GM12865 (cell line): ENCODE results near the gene ARHGAP24.

Experiments used
- DNase-seq: peaks from one replicate; pipeline ENCODE4 v3.0.0; 2010; ENCODE audit warnings: low read depth
- H3K4me3 ChIP-seq: 2 replicates; pipeline ENCODE4 v1.5.1; 2011; ENCODE audit warnings: mild to moderate bottlenecking, low read depth, low read length, control low read depth
- TF ChIP-seq, protein P1 (sequence below): IDR thresholded peaks from 2 replicates; pipeline ENCODE4 v1.5.1; 2011; ENCODE audit warnings: low read length, control low read depth, low read depth, inconsistent platforms; ENCODE audit not compliant: insufficient read depth; ENCODE audit errors: missing control alignments

ARHGAP24 gene

DNA sequence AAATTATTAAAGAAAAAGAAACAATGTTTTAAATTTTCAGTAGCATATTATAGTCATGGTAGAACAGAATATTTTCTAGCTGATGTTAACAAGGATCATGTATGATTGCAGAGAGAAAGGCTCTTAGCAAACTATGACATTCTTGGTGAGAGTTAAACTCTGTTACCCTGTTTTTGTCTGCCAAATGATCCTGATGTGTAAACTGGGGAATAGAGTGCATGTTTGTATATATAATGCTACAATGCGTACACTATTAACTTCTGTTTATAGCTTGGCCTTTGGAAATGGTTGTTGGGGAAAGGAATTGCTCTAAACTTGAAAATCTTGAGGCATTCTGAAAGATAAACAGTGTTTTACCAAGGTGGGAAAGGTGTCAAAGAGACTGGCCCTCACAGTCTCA, 292.7 kb downstream of the ARHGAP24 start:
- TF ChIP-seq, protein P1, sequence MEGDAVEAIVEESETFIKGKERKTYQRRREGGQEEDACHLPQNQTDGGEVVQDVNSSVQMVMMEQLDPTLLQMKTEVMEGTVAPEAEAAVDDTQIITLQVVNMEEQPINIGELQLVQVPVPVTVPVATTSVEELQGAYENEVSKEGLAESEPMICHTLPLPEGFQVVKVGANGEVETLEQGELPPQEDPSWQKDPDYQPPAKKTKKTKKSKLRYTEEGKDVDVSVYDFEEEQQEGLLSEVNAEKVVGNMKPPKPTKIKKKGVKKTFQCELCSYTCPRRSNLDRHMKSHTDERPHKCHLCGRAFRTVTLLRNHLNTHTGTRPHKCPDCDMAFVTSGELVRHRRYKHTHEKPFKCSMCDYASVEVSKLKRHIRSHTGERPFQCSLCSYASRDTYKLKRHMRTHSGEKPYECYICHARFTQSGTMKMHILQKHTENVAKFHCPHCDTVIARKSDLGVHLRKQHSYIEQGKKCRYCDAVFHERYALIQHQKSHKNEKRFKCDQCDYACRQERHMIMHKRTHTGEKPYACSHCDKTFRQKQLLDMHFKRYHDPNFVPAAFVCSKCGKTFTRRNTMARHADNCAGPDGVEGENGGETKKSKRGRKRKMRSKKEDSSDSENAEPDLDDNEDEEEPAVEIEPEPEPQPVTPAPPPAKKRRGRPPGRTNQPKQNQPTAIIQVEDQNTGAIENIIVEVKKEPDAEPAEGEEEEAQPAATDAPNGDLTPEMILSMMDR, result no peak
- no peak overlapping the region for H3K4me3 ChIP-seq
- no peak for DNase-seq

DNA sequence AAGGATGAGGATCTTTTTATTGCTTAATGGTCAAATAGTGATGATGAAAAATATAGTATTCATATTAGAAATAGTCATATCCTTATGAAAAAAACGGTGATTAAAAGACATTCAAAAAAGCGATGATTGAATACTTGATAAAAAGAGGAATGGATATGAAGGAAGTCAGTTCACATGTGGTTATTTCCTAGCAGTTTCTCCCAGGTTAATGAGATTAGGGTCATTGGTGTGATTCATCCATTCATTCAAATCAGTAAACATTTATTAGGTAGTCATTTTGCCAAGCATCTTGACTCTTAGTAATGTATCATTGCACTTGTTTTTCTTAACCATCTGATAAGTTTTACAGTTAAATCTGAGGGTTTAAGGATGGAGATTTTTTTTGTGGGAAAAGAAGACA, 294.1 kb downstream of the ARHGAP24 start:
- TF ChIP-seq, protein P1, result no peak
- no peak for DNase-seq

DNA sequence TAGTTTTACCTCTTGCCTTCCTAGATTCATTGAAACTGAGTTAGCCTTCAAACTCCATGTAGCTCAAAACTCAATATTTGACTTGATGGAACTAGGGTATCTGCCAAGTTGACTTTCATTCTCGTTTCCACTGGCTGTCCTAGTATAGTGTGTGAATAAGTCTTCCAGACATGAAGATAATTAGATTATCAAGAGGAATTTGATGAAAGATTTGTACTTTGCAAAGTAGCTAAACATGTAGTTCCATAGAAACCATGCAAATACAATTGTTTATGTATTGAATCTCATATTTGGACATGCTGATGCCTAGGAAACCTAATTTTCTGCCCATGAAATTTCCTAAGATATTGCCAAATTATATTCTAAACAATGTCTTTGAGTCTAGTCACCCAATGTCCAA, 297.5 kb downstream of the ARHGAP24 start:
- DNase-seq, result no peak
- TF ChIP-seq, protein P1, result no peak
- H3K4me3 ChIP-seq, result no peak overlapping the region

More for the DNA sequence above, 294.1 kb downstream of the ARHGAP24 start:
- H3K4me3 ChIP-seq, result no peak overlapping the region

DNA sequence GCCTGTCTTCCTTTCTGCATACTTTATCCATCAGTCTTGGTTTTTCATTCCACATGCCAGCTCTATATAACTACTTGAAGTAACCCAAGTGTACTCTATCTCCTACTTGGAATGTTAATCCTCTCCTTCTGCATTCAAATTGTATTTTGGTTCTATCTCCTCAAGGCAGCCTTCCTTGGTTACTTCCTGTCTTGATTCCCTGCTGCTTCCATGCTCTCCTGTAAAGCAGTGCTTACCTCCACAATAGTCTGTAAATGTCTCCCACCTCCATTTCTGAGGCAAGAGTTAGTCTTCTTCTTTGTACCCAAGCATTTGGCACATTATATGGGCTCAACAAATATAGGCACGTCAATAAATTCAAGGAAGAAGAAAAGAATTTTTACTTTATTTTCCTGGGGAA, 298.4 kb downstream of the ARHGAP24 start:
- DNase-seq, result no peak
- no peak overlapping the region for H3K4me3 ChIP-seq
- TF ChIP-seq, protein P1, result no peak

DNA sequence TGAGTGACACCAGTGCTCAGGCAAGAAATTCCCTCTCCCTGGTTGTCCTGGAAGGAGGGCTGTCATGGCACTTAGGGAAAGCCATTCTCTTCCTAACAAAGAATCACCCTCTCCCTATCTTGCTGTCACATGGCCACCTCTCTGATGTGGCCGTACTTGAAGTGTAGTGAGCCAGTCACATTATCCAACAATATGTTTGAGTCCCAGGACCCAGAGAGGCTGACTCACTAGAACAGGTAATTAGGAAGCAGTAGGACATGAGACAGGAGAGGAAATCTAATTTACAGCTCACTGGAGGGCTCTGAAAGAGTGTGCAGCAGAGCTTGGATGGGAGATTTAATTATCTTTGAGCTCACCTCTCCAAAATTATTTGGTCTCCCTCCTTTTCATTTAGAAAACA, 299.1 kb downstream of the ARHGAP24 start:
- H3K4me3 ChIP-seq, result no peak overlapping the region
- no peak for DNase-seq
- TF ChIP-seq, protein P1, result no peak

DNA sequence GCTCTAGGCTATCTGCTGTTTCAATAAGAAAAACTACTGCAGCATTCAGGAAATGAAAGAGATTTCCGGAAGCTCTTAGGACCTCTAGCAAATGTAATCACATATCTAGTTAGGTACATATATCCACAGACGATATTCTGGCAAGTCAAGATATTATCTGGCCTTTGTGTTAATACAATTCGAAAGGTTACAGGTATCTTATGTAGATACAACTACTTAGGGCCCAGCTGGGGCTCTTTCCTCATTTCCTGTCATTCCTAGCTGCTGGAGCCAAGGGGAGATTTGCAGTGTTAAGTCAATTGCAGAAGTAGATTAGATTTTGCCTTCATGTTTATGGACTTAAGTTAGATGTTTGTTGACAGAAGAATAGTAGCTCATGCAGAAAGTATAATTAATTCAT, 299.5 kb downstream of the ARHGAP24 start:
- TF ChIP-seq, protein P1, result no peak
- DNase-seq, result no peak
- no peak overlapping the region for H3K4me3 ChIP-seq

DNA sequence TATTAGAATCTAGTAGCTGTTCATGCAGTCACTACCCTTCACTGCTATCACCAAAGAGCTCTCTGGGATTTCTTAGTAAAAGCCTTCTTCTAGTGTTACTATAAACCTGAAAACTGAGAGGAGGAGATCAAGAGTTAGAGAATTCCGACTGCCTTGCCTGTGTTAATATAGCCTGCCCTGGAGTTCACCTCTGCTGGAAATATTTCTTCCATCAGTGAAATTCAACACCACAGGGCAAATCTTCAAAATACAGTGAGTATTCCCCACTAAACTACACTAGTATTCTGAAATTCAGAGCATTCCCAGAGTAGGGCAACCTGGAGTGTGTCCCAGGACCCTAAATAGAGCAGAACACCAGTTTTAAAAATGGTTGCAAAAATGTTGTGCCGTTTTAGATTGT, 301.1 kb downstream of the ARHGAP24 start:
- TF ChIP-seq, protein P1, result no peak
- H3K4me3 ChIP-seq, result no peak overlapping the region
- no peak for DNase-seq
